ENCODE results near the gene PCDHGA1.

The PCDHGA1 gene

GRCh38 chr5:141351591-141351990 lies 21.3 kb downstream of the PCDHGA1 start:
- no peak overlapping the region for H3K4me3 ChIP-seq (ENCODE audit: low read length)
- H2BK5ac ChIP-seq (ENCODE audit: low read length) = no peak overlapping the region
- H3K56ac ChIP-seq (ENCODE audit: low read length) = no peak overlapping the region
- H3K79me1 ChIP-seq (ENCODE audit: low read length) = no peaks in the 10 kb centered on the region
- no peaks in the 10 kb centered on the region for H3K4me1 ChIP-seq (ENCODE audit: control insufficient read depth, low read depth, low read length)
- H2BK120ac ChIP-seq (ENCODE audit: low read depth, low read length) = no peak overlapping the region
- no peak overlapping the region for H3K27ac ChIP-seq (ENCODE audit: low read depth, low read length)
- H3K79me2 ChIP-seq (ENCODE audit: control insufficient read depth, insufficient read depth, low read length) = no peaks in the 10 kb centered on the region
- H3K23ac ChIP-seq (ENCODE audit: low read length) = no peak overlapping the region
- H2BK15ac ChIP-seq (replicated peaks; ENCODE audit: low read depth) = no peak overlapping the region
- no peak for DNase-seq
- no peak overlapping the region for H3K18ac ChIP-seq (ENCODE audit: low read length)
- no peak overlapping the region for H3K9ac ChIP-seq (ENCODE audit: low read length)
- no peak overlapping the region for H4K5ac ChIP-seq (ENCODE audit: low read length)
- H3K36me3 ChIP-seq (ENCODE audit: control insufficient read depth, insufficient read depth, low read length) = no peaks in the 10 kb centered on the region
- H3K27me3 ChIP-seq (ENCODE audit: insufficient read depth, low read length, poor library complexity) = no peaks in the 10 kb centered on the region
- no peak overlapping the region for H3K4me2 ChIP-seq (ENCODE audit: low read length)
- WGBS (ENCODE audit: extremely low coverage, insufficient coverage, low lambda C conversion rate) = no CpG with 5 or more reads among the region's 36 CpGs
- no peak overlapping the region for H2AK5ac ChIP-seq (ENCODE audit: low read length)
- no peak overlapping the region for H3K4ac ChIP-seq (ENCODE audit: low read depth, low read length)
- no peak overlapping the region for H4K8ac ChIP-seq (ENCODE audit: low read depth, low read length)

GRCh38 chr5:141354900-141355469 lies 24.7 kb downstream of the PCDHGA1 start, which contains the start of gene PCDHGA4:
TSS of gene PCDHGA4 (plus strand) at chr5:141355021. CDS start at chr5:141355108, 87 bp downstream.
- Histone ChIP-seq H3K23ac (ENCODE audit: low read length) (no peak within 1 kb of the TSS), H3K79me1 (ENCODE audit: low read length) (no peaks in the 10 kb centered on the region), H2AK5ac (ENCODE audit: low read length) (no peak within 1 kb of the TSS), H3K79me2 (ENCODE audit: control insufficient read depth, insufficient read depth, low read length) (no peaks in the 10 kb centered on the region), H3K4ac (ENCODE audit: low read depth, low read length) (no peak within 1 kb of the TSS), H4K8ac (ENCODE audit: low read depth, low read length) (no peak within 1 kb of the TSS), H3K56ac (ENCODE audit: low read length) (no peak within 1 kb of the TSS), H3K4me3 (ENCODE audit: low read length) (no peak within 1 kb of the TSS), H3K9ac (ENCODE audit: low read length) (no peak within 1 kb of the TSS), H3K18ac (ENCODE audit: low read length) (no peak within 1 kb of the TSS), H3K27me3 (ENCODE audit: insufficient read depth, low read length, poor library complexity) (no peaks in the 10 kb centered on the region), H2BK5ac (ENCODE audit: low read length) (no peak within 1 kb of the TSS), H4K5ac (ENCODE audit: low read length) (no peak within 1 kb of the TSS), H3K27ac (ENCODE audit: low read depth, low read length) (no peak within 1 kb of the TSS), H3K4me1 (ENCODE audit: control insufficient read depth, low read depth, low read length) (no peaks in the 10 kb centered on the region), H3K4me2 (ENCODE audit: low read length) (no peak within 1 kb of the TSS), H2BK120ac (ENCODE audit: low read depth, low read length) (no peak within 1 kb of the TSS), H3K36me3 (ENCODE audit: control insufficient read depth, insufficient read depth, low read length) (no peaks in the 10 kb centered on the region), H2BK15ac (replicated peaks; ENCODE audit: low read depth) (no peak within 1 kb of the TSS)
- WGBS (ENCODE audit: extremely low coverage, insufficient coverage, low lambda C conversion rate) = no CpG with 5 or more reads among the region's 29 CpGs
- DNase-seq = no peak

DNA sequence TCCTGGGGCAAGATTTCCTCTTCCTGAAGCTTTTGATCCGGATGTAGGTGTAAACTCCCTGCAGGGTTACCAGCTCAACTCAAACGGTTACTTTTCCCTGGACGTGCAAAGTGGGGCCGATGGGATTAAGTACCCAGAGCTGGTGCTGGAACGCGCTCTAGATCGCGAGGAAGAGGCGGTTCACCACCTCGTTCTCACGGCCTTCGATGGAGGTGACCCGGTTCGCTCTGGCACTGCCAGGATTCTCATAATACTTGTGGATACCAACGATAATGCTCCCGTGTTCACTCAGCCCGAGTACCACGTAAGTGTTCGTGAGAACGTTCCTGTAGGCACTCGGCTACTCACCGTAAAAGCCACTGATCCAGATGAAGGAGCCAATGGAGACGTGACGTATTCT lies 25.3 kb downstream of the PCDHGA1 start:
- no peak overlapping the region for H3K27ac ChIP-seq (ENCODE audit: low read depth, low read length)
- H3K23ac ChIP-seq (ENCODE audit: low read length) = no peak overlapping the region
- no peak overlapping the region for H3K4ac ChIP-seq (ENCODE audit: low read depth, low read length)
- H3K79me2 ChIP-seq (ENCODE audit: control insufficient read depth, insufficient read depth, low read length) = no peaks in the 10 kb centered on the region
- H2AK5ac ChIP-seq (ENCODE audit: low read length) = no peak overlapping the region
- H3K4me3 ChIP-seq (ENCODE audit: low read length) = no peak overlapping the region
- H2BK15ac ChIP-seq (replicated peaks; ENCODE audit: low read depth) = no peak overlapping the region
- no peak overlapping the region for H3K56ac ChIP-seq (ENCODE audit: low read length)
- no peak overlapping the region for H4K8ac ChIP-seq (ENCODE audit: low read depth, low read length)
- H3K79me1 ChIP-seq (ENCODE audit: low read length) = no peaks in the 10 kb centered on the region
- no peak overlapping the region for H3K18ac ChIP-seq (ENCODE audit: low read length)
- H3K27me3 ChIP-seq (ENCODE audit: insufficient read depth, low read length, poor library complexity) = no peaks in the 10 kb centered on the region
- H2BK120ac ChIP-seq (ENCODE audit: low read depth, low read length) = no peak overlapping the region
- H3K9ac ChIP-seq (ENCODE audit: low read length) = no peak overlapping the region
- WGBS (ENCODE audit: extremely low coverage, insufficient coverage, low lambda C conversion rate) = no CpG with 5 or more reads among the region's 24 CpGs
- H2BK5ac ChIP-seq (ENCODE audit: low read length) = no peak overlapping the region
- H4K5ac ChIP-seq (ENCODE audit: low read length) = no peak overlapping the region
- no peaks in the 10 kb centered on the region for H3K36me3 ChIP-seq (ENCODE audit: control insufficient read depth, insufficient read depth, low read length)
- DNase-seq = no peak
- H3K4me2 ChIP-seq (ENCODE audit: low read length) = no peak overlapping the region
- H3K4me1 ChIP-seq (ENCODE audit: control insufficient read depth, low read depth, low read length) = no peaks in the 10 kb centered on the region

DNA sequence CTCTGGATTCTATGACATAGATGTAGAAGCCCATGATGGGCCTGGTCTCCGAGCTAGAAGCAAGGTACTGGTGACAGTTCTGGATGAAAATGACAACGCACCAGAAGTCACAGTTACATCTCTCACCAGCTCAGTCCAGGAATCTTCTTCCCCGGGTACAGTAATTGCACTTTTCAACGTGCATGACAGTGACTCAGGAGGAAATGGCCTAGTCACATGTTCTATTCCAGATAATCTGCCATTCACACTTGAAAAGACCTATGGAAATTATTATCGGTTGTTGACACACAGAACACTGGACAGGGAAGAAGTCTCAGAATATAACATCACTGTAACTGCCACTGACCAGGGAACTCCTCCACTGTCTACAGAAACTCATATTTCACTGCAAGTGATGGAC lies 25.8 kb downstream of the PCDHGA1 start:
- Histone ChIP-seq H3K4me2 (ENCODE audit: low read length) (no peak overlapping the region), H3K79me1 (ENCODE audit: low read length) (no peaks in the 10 kb centered on the region), H3K79me2 (ENCODE audit: control insufficient read depth, insufficient read depth, low read length) (no peaks in the 10 kb centered on the region), H3K27me3 (ENCODE audit: insufficient read depth, low read length, poor library complexity) (no peaks in the 10 kb centered on the region), H3K9ac (ENCODE audit: low read length) (no peak overlapping the region), H2BK5ac (ENCODE audit: low read length) (no peak overlapping the region), H4K5ac (ENCODE audit: low read length) (no peak overlapping the region), H3K18ac (ENCODE audit: low read length) (no peak overlapping the region), H3K56ac (ENCODE audit: low read length) (no peak overlapping the region), H3K36me3 (ENCODE audit: control insufficient read depth, insufficient read depth, low read length) (no peaks in the 10 kb centered on the region), H3K4me3 (ENCODE audit: low read length) (no peak overlapping the region), H2AK5ac (ENCODE audit: low read length) (no peak overlapping the region), H2BK120ac (ENCODE audit: low read depth, low read length) (no peak overlapping the region), H2BK15ac (replicated peaks; ENCODE audit: low read depth) (no peak overlapping the region), H3K23ac (ENCODE audit: low read length) (no peak overlapping the region), H3K4me1 (ENCODE audit: control insufficient read depth, low read depth, low read length) (no peaks in the 10 kb centered on the region), H4K8ac (ENCODE audit: low read depth, low read length) (no peak overlapping the region), H3K27ac (ENCODE audit: low read depth, low read length) (no peak overlapping the region), H3K4ac (ENCODE audit: low read depth, low read length) (no peak overlapping the region)
- DNase-seq = no peak
- WGBS (ENCODE audit: extremely low coverage, insufficient coverage, low lambda C conversion rate) = no CpG with 5 or more reads among the region's 5 CpGs

DNA sequence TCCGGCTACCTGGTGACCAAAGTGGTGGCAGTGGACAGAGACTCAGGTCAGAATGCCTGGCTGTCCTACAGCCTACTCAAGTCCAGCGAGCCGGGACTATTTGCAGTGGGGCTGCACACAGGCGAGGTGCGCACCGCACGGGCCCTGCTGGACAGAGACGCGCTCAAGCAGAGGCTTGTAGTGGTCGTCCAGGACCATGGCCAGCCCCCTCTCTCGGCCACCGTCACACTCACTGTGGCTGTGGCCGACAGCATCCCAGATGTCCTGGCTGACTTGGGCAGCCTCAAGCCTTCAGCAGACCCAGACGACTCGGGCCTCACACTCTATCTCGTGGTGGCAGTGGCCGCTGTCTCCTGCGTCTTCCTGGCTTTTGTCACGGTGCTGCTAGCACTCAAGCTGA lies 26.6 kb downstream of the PCDHGA1 start:
- H3K56ac ChIP-seq (ENCODE audit: low read length) = no peak overlapping the region
- H4K8ac ChIP-seq (ENCODE audit: low read depth, low read length) = no peak overlapping the region
- no peak overlapping the region for H3K23ac ChIP-seq (ENCODE audit: low read length)
- H2BK5ac ChIP-seq (ENCODE audit: low read length) = no peak overlapping the region
- H2AK5ac ChIP-seq (ENCODE audit: low read length) = no peak overlapping the region
- no peak overlapping the region for H2BK120ac ChIP-seq (ENCODE audit: low read depth, low read length)
- H3K4me1 ChIP-seq (ENCODE audit: control insufficient read depth, low read depth, low read length) = no peaks in the 10 kb centered on the region
- H4K5ac ChIP-seq (ENCODE audit: low read length) = no peak overlapping the region
- no peak for DNase-seq
- no peak overlapping the region for H3K27ac ChIP-seq (ENCODE audit: low read depth, low read length)
- no peaks in the 10 kb centered on the region for H3K36me3 ChIP-seq (ENCODE audit: control insufficient read depth, insufficient read depth, low read length)
- H2BK15ac ChIP-seq (replicated peaks; ENCODE audit: low read depth) = no peak overlapping the region
- H3K4ac ChIP-seq (ENCODE audit: low read depth, low read length) = no peak overlapping the region
- no CpG with 5 or more reads among the region's 19 CpGs for WGBS (ENCODE audit: extremely low coverage, insufficient coverage, low lambda C conversion rate)
- H3K4me3 ChIP-seq (ENCODE audit: low read length) = no peak overlapping the region
- no peaks in the 10 kb centered on the region for H3K27me3 ChIP-seq (ENCODE audit: insufficient read depth, low read length, poor library complexity)
- no peaks in the 10 kb centered on the region for H3K79me2 ChIP-seq (ENCODE audit: control insufficient read depth, insufficient read depth, low read length)
- no peak overlapping the region for H3K4me2 ChIP-seq (ENCODE audit: low read length)
- no peak overlapping the region for H3K9ac ChIP-seq (ENCODE audit: low read length)
- H3K18ac ChIP-seq (ENCODE audit: low read length) = no peak overlapping the region
- H3K79me1 ChIP-seq (ENCODE audit: low read length) = no peaks in the 10 kb centered on the region

DNA sequence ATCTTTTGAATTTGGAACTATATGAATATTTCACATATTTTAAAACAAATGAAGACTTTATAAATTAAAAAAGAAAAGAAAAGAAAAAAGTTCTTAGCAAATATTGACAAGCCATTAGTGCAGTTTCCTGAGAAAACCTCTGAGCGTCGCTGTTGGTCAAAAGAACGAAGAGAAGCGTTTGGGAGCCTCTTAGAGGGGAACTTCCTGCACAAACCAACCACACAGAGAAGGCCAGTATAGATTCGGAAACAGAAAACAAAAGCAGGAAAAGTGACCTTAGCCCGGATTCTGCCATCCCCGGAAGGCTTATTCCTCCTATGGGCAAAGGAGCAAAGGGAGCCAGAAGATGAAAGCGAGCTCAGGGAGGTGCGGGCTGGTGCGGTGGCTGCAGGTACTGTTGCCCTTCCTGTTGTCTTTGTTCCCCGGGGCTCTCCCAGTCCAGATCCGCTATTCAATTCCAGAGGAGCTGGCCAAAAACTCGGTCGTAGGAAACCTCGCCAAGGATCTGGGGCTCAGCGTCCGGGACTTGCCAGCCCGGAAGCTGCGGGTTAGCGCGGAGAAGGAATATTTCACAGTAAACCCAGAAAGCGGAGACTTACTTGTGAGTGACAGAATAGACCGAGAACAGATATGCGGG lies 29.6 kb downstream of the PCDHGA1 start, which contains the start of gene PCDHGB2:
Gene PCDHGB2, plus strand, starts transcription at position 205 of the 637 bp plus-strand sequence. Its CDS starts 142 bp downstream, at position 347.
- no CpG with 5 or more reads among the region's 24 CpGs for WGBS (ENCODE audit: extremely low coverage, insufficient coverage, low lambda C conversion rate)
- H3K4me3 ChIP-seq (ENCODE audit: low read length) = no peak within 1 kb of the TSS
- no peak within 1 kb of the TSS for H3K9ac ChIP-seq (ENCODE audit: low read length)
- no peak within 1 kb of the TSS for H2BK5ac ChIP-seq (ENCODE audit: low read length)
- H3K79me1 ChIP-seq (ENCODE audit: low read length) = no peaks in the 10 kb centered on the region
- no peak within 1 kb of the TSS for H3K27ac ChIP-seq (ENCODE audit: low read depth, low read length)
- H2BK120ac ChIP-seq (ENCODE audit: low read depth, low read length) = no peak within 1 kb of the TSS
- H2BK15ac ChIP-seq (replicated peaks; ENCODE audit: low read depth) = no peak within 1 kb of the TSS
- H3K4me2 ChIP-seq (ENCODE audit: low read length) = no peak within 1 kb of the TSS
- DNase-seq = peak; percentile 73
- H3K4me1 ChIP-seq (ENCODE audit: control insufficient read depth, low read depth, low read length) = no peaks in the 10 kb centered on the region
- no peak within 1 kb of the TSS for H3K56ac ChIP-seq (ENCODE audit: low read length)
- no peak within 1 kb of the TSS for H3K4ac ChIP-seq (ENCODE audit: low read depth, low read length)
- no peak within 1 kb of the TSS for H2AK5ac ChIP-seq (ENCODE audit: low read length)
- H3K79me2 ChIP-seq (ENCODE audit: control insufficient read depth, insufficient read depth, low read length) = no peaks in the 10 kb centered on the region
- no peaks in the 10 kb centered on the region for H3K27me3 ChIP-seq (ENCODE audit: insufficient read depth, low read length, poor library complexity)
- no peak within 1 kb of the TSS for H3K18ac ChIP-seq (ENCODE audit: low read length)
- H3K23ac ChIP-seq (ENCODE audit: low read length) = no peak within 1 kb of the TSS
- no peak within 1 kb of the TSS for H4K5ac ChIP-seq (ENCODE audit: low read length)
- no peaks in the 10 kb centered on the region for H3K36me3 ChIP-seq (ENCODE audit: control insufficient read depth, insufficient read depth, low read length)
- no peak within 1 kb of the TSS for H4K8ac ChIP-seq (ENCODE audit: low read depth, low read length)
